Naive B cell (primary cell): Measurements from ENCODE around the gene SOBP. TPM values are rescaled to one million over a fixed set of nuclear protein-coding genes. Genes with fewer than 3 reads are reported as not detected.

Source experiments
- ATAC-seq, 2 donors: fragments of 150-1000 bp; cut with Tn5 transposase; 2 replicates each; pipeline ENCODE4 v1.10.0; 2021; ENCODE audit warnings: low read depth in 2 of 2, mild to moderate bottlenecking in 2 of 2, moderate library complexity in 2 of 2
- DNase-seq: peaks from one replicate; pipeline ENCODE4 v3.0.0; 2022
- H3K27ac Mint-ChIP-seq, 6 donors: one replicate each; pipeline ENCODE4 v1.8.0; 2020 to 2022; ENCODE audit warnings: mild to moderate bottlenecking in 6 of 6, mixed read lengths in 6 of 6, moderate library complexity in 5 of 6, inconsistent platforms in 2 of 6
- H3K27me3 Mint-ChIP-seq, 3 donors: one replicate each; pipeline ENCODE4 v1.8.0; 2021 to 2022; ENCODE audit warnings: mixed read lengths in 3 of 3, mild to moderate bottlenecking in 1 of 3
- H3K36me3 Mint-ChIP-seq, 2 donors: one replicate each; pipeline ENCODE4 v1.8.0; 2020 to 2022; ENCODE audit warnings: mixed read lengths in 2 of 2, inconsistent platforms in 1 of 2, mild to moderate bottlenecking in 1 of 2
- H3K4me1 Mint-ChIP-seq, 3 donors: one replicate each; pipeline ENCODE4 v1.8.0; 2020 to 2022; ENCODE audit warnings: mixed read lengths in 3 of 3, inconsistent platforms in 1 of 3, mild to moderate bottlenecking in 1 of 3, moderate library complexity in 1 of 3
- H3K4me3 Mint-ChIP-seq, 8 donors: one replicate each; pipeline ENCODE4 v1.8.0; 2020 to 2022; ENCODE audit warnings: mild to moderate bottlenecking in 8 of 8, mixed read lengths in 8 of 8, moderate library complexity in 8 of 8, inconsistent platforms in 2 of 8
- H3K9me3 Mint-ChIP-seq, 7 donors: one replicate each; pipeline ENCODE4 v1.8.0; 2020 to 2022; ENCODE audit warnings: mixed read lengths in 7 of 7, mild to moderate bottlenecking in 5 of 7, inconsistent platforms in 2 of 7, moderate library complexity in 1 of 7
- polyA plus RNA-seq, 6 donors: library from polyadenylated mRNA; unstranded; fragments of 300-500 nt; fragmentation: Illumina TruSeq; gene quantifications; one replicate each; pipeline ENCODE4 v1.2.3, GENCODE V29; 2021; ENCODE audit warnings: low read depth in 6 of 6

The SOBP gene
- polyA plus RNA-seq, 6 donors from 2014 or later = 1.7 to 4.3 (median 2.3) TPM

- Mint-ChIP-seq H3K36me3 (no peaks in the 10 kb centered on the region), H3K4me1 (peaks cover 6 to 9% (median 7%) of the 10 kb centered on the region in 3 donors), H3K4me3 (no peak overlapping the region), H3K27me3 (peaks cover 4 to 13% (median 12%) of the 10 kb centered on the region in 3 donors), H3K27ac (peak overlapping the region in 1 of 6 donors; percentile 74), H3K9me3 (no peaks in the 10 kb centered on the region)
- ATAC-seq (no peak), DNase-seq (no peak)
Observed at GRCh38 chr6:107592806-107593205, 102.9 kb downstream of the SOBP start.

DNA sequence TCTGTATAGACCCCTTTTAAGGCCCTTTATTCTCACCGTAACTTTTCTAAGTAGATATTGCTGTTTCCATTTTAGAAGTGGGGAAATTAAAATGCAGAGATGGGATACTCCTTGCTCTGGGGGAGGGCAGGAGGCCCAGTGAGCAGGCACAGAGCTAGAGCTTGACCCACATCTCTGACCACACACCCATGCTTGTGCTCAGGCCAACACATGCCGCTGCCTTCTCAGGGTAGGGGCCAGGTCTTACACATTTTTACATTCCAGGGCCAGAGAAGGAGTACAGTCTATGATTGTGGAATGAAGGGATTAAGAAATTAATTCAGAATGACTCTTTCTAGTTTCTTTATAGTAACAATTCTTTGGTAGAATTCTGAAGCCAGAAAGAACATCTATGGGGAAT lies 104.8 kb downstream of the SOBP start:
- Mint-ChIP-seq H3K36me3 (no peaks in the 10 kb centered on the region), H3K9me3 (no peaks in the 10 kb centered on the region), H3K4me1 (peaks cover 6 to 9% (median 7%) of the 10 kb centered on the region in 3 donors), H3K27me3 (peaks cover 14 to 20% (median 19%) of the 10 kb centered on the region in 3 donors), H3K27ac (peak overlapping the region in 1 of 6 donors; percentile 62), H3K4me3 (no peak overlapping the region)
- ATAC-seq (no peak), DNase-seq (no peak)

DNA sequence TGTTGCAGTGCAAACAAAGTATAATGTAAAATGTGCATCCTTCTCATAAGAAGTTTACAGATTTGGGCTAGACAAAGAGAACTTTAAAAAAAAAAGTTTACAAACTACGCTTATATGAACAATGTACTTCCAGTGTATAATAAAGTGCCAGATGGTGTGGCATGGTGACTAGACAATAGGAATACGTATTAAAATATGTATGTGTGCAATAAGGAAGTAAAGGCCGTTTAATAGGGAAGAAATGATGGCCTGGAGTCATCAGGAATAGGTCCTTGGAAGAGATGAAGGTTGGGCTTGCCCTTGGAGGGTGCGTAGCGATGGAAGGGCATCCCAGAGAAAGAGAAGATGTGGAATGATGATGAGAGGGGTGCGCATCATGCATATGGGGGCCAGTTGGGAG lies 108.2 kb downstream of the SOBP start:
- ATAC-seq = no peak
- H3K27me3 Mint-ChIP-seq = peaks cover 8 to 18% (median 10%) of the 10 kb centered on the region in 3 donors
- H3K4me3 Mint-ChIP-seq = no peak overlapping the region
- peaks cover 3 to 5% (median 4%) of the 10 kb centered on the region in 3 donors for H3K4me1 Mint-ChIP-seq
- H3K36me3 Mint-ChIP-seq = no peaks in the 10 kb centered on the region
- no peaks in the 10 kb centered on the region for H3K9me3 Mint-ChIP-seq
- peak overlapping the region in 2 of 6 donors; percentile 0 to 61 for H3K27ac Mint-ChIP-seq
- no peak for DNase-seq

DNA sequence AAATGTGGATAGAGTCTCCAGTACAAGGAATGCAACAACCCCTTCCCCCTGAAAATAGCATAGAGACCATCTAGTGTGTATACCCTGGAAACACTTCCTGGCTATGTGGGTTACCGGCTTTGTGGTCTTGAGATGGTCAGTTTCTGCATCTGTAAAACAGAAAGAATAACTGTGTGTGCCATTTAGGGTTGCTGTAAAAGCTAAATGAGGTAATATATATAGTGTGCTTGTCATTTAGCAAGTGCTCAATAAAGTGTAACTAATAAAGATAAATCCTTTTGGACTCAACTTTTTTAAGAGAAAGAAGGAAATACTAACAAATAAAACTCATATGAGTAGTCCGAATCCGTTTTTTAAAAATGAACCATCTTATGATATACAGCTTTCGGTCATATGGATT lies 109.1 kb downstream of the SOBP start:
- Mint-ChIP-seq H3K4me1 (peaks cover 4 to 5% (median 4%) of the 10 kb centered on the region in 3 donors), H3K36me3 (no peaks in the 10 kb centered on the region), H3K9me3 (no peaks in the 10 kb centered on the region), H3K4me3 (no peak overlapping the region), H3K27me3 (peaks cover 6 to 18% (median 8%) of the 10 kb centered on the region in 3 donors), H3K27ac (no peak overlapping the region)
- no peak for DNase-seq
- no peak for ATAC-seq

DNA sequence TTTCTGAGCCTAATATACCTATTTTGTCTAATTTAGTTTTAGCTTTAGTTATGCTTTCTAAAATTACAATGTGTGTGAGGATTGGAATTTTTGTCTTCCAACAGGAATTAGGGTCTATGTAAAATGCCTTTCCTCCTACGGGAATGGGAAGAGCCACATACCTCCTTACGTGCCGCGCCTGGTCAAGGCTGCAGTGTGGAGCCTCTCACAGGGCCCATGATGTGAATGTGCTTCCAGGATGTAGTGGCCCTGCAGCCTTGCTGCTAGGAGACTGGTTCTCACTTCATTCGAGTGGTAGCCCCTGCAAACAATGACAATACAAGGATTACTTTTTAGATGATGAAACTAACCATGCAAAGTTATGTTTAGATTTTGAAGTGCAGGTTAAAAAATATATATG lies 110.2 kb downstream of the SOBP start:
- Mint-ChIP-seq H3K4me3 (peak overlapping the region in 1 of 8 donors; percentile 29), H3K27me3 (peaks cover 6 to 22% (median 8%) of the 10 kb centered on the region in 3 donors), H3K4me1 (peaks cover 4 to 5% (median 4%) of the 10 kb centered on the region in 3 donors), H3K36me3 (no peaks in the 10 kb centered on the region), H3K9me3 (peaks cover 0 to 2% (median 0%) of the 10 kb centered on the region in 7 donors), H3K27ac (no peak overlapping the region)
- DNase-seq = no peak
- no peak for ATAC-seq

DNA sequence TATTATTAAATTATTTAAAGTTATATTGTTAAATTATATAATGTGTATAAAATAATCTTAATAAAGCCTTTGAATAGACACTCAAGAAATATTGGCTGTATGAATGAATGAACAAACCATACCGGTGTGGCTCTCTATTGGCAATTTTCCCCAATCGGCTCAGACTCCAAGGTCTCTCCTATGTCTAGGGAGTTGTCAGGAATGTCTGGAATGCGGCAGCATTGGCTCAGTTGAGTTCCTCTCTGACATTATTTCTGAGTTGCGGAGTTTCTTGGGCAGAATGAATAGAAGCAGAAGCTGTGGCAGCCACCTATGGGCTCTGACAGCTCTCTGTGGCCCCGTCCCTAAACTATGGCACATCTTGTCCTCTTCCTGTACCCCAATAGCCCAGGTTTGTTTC lies 111.0 kb downstream of the SOBP start:
- Mint-ChIP-seq H3K27ac (no peak overlapping the region), H3K27me3 (peaks cover 6 to 23% (median 8%) of the 10 kb centered on the region in 3 donors), H3K9me3 (peaks cover 0 to 2% (median 0%) of the 10 kb centered on the region in 7 donors), H3K4me1 (peaks cover 4 to 5% (median 4%) of the 10 kb centered on the region in 3 donors), H3K4me3 (peak overlapping the region in 1 of 8 donors; percentile 15), H3K36me3 (no peaks in the 10 kb centered on the region)
- ATAC-seq (no peak), DNase-seq (no peak)

DNA sequence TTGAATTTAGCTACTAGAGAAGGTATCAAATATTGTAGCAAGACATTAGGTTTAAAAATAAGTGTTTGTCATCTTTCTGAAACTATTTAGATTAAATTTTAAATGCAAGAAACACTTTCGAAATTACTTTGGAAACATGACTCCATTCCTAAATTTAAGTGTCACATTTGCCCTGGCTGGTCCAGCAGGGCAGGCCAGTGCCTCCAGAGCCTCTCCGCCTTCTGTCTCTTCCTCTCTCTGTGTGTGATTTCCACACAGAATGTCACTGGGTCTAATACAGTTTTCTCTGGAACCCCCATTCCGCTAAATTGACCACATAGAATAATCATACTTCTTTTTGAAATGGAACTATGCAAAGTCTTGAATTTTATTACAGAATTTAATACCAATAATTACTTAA lies 111.5 kb downstream of the SOBP start:
- Mint-ChIP-seq H3K4me1 (peaks cover 4 to 5% (median 4%) of the 10 kb centered on the region in 3 donors), H3K9me3 (peaks cover 0 to 2% (median 0%) of the 10 kb centered on the region in 7 donors), H3K36me3 (no peaks in the 10 kb centered on the region), H3K4me3 (no peak overlapping the region), H3K27ac (no peak overlapping the region), H3K27me3 (peaks cover 6 to 23% (median 8%) of the 10 kb centered on the region in 3 donors)
- DNase-seq (no peak), ATAC-seq (no peak)

DNA sequence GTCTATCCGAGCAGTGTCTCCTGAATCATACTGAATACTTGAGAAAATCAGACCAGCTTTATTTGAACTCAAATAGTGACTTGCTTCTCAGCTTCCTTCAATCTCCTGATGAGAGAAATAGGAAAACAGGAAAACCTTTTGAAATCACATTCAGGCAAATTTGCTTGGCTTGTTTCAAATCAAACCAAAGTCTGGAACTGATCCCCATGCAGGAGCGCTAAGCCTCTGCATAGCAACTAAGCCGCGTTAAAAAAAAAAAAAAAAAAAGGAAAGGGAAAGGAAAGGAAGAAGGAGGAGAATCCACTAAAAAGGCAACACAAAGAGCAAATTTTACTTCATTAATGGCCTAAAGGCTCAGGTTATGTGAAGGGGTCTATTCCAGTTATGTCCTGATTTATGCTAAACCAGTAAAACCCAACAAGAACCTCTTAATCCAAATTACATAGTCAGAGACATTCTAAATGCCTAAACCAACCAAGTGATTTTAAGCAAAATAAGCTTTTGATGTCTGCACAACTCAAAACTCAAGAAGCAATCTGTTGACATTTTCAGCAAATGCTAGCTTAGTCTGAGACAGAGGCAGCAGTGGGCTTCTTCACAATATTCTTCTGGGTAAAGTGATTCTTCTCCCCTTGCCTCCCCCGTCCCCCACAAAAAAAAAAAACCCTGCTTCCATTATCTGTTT lies 112.5 kb downstream of the SOBP start:
- Mint-ChIP-seq H3K9me3 (peaks cover 0 to 2% (median 0%) of the 10 kb centered on the region in 7 donors), H3K4me1 (peaks cover 4 to 5% (median 4%) of the 10 kb centered on the region in 3 donors), H3K36me3 (no peaks in the 10 kb centered on the region), H3K4me3 (no peak overlapping the region), H3K27me3 (peaks cover 6 to 23% (median 8%) of the 10 kb centered on the region in 3 donors), H3K27ac (no peak overlapping the region)
- no peak for ATAC-seq
- DNase-seq = no peak

- no peak overlapping the region for H3K4me3 Mint-ChIP-seq
Observed at GRCh38 chr6:107603006-107603370, 113.1 kb downstream of the SOBP start.

DNA sequence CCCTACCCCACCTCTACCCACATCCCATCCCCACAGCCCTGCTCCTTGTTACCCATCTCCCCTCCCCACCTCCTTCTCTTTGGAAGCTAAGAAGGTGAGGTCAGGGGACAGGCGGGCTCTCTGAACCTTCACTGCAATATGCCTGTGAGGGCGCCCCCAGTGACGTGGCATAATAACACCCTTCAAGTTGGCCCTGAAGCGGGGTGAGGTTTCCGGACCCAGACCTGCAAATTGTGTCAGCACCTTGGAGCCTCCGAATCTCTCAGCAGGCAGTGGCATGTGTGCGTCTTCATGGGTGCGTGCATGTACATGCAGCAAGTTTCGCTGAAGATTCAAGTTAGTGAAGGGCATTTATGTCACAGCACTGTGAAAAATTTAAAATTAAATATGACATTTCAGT lies 114.6 kb downstream of the SOBP start:
- no peak overlapping the region for H3K27ac Mint-ChIP-seq
- DNase-seq (no peak), ATAC-seq (no peak)
- peaks cover 0 to 2% (median 0%) of the 10 kb centered on the region in 7 donors for H3K9me3 Mint-ChIP-seq
- H3K27me3 Mint-ChIP-seq = peaks cover 0 to 26% (median 6%) of the 10 kb centered on the region in 3 donors
- peaks cover 4 to 5% (median 4%) of the 10 kb centered on the region in 3 donors for H3K4me1 Mint-ChIP-seq
- H3K36me3 Mint-ChIP-seq = no peaks in the 10 kb centered on the region
- H3K4me3 Mint-ChIP-seq = no peak overlapping the region

More at GRCh38 chr6:107603006-107603370, 113.1 kb downstream of the SOBP start:
- Mint-ChIP-seq H3K9me3 (peaks cover 0 to 2% (median 0%) of the 10 kb centered on the region in 7 donors), H3K4me1 (peaks cover 4 to 5% (median 4%) of the 10 kb centered on the region in 3 donors), H3K36me3 (no peaks in the 10 kb centered on the region), H3K27me3 (peaks cover 6 to 25% (median 9%) of the 10 kb centered on the region in 3 donors), H3K27ac (no peak overlapping the region)
- DNase-seq (no peak), ATAC-seq (no peak)

GRCh38 chr6:107606407-107606806 lies 116.5 kb downstream of the SOBP start:
- H3K36me3 Mint-ChIP-seq = no peaks in the 10 kb centered on the region

GRCh38 chr6:107607116-107607515 lies 117.2 kb downstream of the SOBP start:
- H3K27me3 Mint-ChIP-seq = peaks cover 0 to 17% (median 12%) of the 10 kb centered on the region in 3 donors

More at GRCh38 chr6:107606407-107606806, 116.5 kb downstream of the SOBP start:
- no peak for DNase-seq
- ATAC-seq = no peak
- Mint-ChIP-seq H3K27me3 (peaks cover 0 to 17% (median 12%) of the 10 kb centered on the region in 3 donors), H3K9me3 (peaks cover 0 to 2% (median 0%) of the 10 kb centered on the region in 7 donors), H3K27ac (no peak overlapping the region), H3K4me1 (peaks cover 4 to 5% (median 4%) of the 10 kb centered on the region in 3 donors), H3K4me3 (no peak overlapping the region)

DNA sequence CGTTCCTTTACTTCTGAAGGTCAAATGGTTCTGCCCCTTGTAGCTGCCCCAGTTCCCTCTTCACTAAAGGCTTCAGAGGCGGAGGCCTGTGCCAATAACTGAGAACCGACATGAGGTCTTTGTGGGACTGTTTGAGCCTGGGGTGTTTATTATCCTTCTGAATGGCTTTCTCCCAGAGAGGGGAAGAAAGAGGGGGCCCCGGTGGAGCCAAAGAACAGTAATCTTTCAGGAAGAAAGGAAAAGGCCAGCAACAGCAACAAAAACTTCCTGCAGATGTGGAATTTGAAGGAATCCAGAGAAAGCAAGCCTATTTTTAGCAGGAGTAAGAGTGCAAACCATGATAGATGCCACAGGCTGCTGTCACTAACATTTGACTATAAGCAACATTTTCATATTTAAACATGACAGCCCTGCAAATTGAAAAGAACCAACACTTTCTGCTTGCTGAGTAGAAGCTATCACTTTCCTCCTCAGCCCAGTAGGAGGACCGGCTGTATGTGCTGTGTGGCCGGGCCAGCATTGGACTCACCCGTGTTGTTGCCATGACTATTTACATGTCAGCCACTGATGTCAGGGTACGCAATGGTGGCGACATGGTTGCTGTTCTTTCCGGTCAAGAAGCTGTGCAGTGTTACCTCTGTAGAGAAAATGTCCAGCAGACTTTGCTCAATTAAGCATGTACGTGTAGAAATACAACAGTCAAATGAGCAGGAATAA lies 121.3 kb downstream of the SOBP start:
- no peak for DNase-seq
- H3K36me3 Mint-ChIP-seq = no peaks in the 10 kb centered on the region
- H3K9me3 Mint-ChIP-seq = no peaks in the 10 kb centered on the region
- H3K4me3 Mint-ChIP-seq = no peak overlapping the region
- peaks cover 12 to 27% (median 12%) of the 10 kb centered on the region in 3 donors for H3K27me3 Mint-ChIP-seq
- peaks cover 0 to 8% (median 7%) of the 10 kb centered on the region in 3 donors for H3K4me1 Mint-ChIP-seq
- H3K27ac Mint-ChIP-seq = peak overlapping the region in 1 of 6 donors; percentile 4
- ATAC-seq = no peak

More at GRCh38 chr6:107607116-107607515, 117.2 kb downstream of the SOBP start:
- no peaks in the 10 kb centered on the region for H3K36me3 Mint-ChIP-seq
- no peak overlapping the region for H3K27ac Mint-ChIP-seq
- no peak overlapping the region for H3K4me3 Mint-ChIP-seq
- no peak for DNase-seq
- peaks cover 0 to 2% (median 0%) of the 10 kb centered on the region in 7 donors for H3K9me3 Mint-ChIP-seq
- peaks cover 4 to 5% (median 4%) of the 10 kb centered on the region in 3 donors for H3K4me1 Mint-ChIP-seq
- no peak for ATAC-seq
